ENCODE results near the gene GTF2B.
A peak's percentile ranks its signal among the peaks of the same experiment; 100 is the strongest.

The GTF2B gene

GRCh38 chr1:88900883-88901282 lies 9.5 kb upstream of the GTF2B start:
- no peak for DNase-seq (ENCODE audit: low read depth)
- no peak for TF ChIP-seq CTCF (IDR thresholded peaks at IDR 0.05; ENCODE audit: low read depth, low read length, missing control alignments)
- in situ Hi-C loops (cut with HindIII; ENCODE audit: low sequenced_read_pairs), result no loop called here
- H3K4me3 ChIP-seq (ENCODE audit: low read depth, low read length), result no peak overlapping the region

DNA sequence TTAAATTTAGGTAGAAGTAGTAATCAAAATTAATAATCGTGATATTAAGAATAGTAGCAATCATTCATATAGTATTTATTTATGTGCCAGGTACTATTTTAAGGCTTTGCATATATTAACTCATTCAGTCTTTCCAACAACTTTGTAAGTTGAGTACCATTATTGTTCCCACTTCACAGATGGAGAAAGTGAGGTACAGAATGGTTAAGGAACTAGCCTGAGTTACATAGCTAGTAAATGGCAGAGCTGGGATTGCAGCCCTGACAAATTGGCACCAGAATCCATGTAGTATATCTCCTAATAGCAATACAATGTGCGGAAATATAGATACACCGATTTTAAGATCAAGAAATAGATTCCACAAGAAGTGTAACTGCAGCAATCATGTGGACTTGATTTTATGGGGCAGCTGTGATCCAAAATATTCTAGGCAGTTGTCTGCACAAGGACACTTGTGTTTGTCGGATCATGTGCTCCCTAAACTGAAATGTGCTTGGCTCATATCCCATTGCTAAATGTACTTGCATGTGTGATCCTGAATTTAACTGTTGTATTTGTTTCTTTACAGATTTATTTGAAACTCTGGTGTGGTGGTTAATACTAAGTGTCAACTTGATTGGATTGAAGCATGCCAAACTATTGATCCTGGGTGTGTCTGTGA lies 5.8 kb upstream of the GTF2B start:
- DNase-seq (ENCODE audit: low read depth), result no peak
- in situ Hi-C loops (cut with HindIII; ENCODE audit: low sequenced_read_pairs), result no loop called here
- no peak for TF ChIP-seq CTCF (IDR thresholded peaks at IDR 0.05; ENCODE audit: low read depth, low read length, missing control alignments)
- no peak overlapping the region for H3K4me3 ChIP-seq (ENCODE audit: low read depth, low read length)

GRCh38 chr1:88892357-88892877 lies 1.1 kb upstream of the GTF2B start:
- no peak overlapping the region for H3K4me3 ChIP-seq (ENCODE audit: low read depth, low read length)
- TF ChIP-seq CTCF (IDR thresholded peaks at IDR 0.05; ENCODE audit: low read depth, low read length, missing control alignments), result no peak
- no peak for DNase-seq (ENCODE audit: low read depth)
- in situ Hi-C loops (cut with HindIII; ENCODE audit: low sequenced_read_pairs), result no loop called here

- no peak for DNase-seq (ENCODE audit: low read depth)
- in situ Hi-C loops (cut with HindIII; ENCODE audit: low sequenced_read_pairs), result no loop called here
- peak overlapping the region; percentile 86 for H3K4me3 ChIP-seq (ENCODE audit: low read depth, low read length)
- no peak for TF ChIP-seq CTCF (IDR thresholded peaks at IDR 0.05; ENCODE audit: low read depth, low read length, missing control alignments)
Measured at GRCh38 chr1:88891951-88892340, 579 bp upstream of the GTF2B start.

DNA sequence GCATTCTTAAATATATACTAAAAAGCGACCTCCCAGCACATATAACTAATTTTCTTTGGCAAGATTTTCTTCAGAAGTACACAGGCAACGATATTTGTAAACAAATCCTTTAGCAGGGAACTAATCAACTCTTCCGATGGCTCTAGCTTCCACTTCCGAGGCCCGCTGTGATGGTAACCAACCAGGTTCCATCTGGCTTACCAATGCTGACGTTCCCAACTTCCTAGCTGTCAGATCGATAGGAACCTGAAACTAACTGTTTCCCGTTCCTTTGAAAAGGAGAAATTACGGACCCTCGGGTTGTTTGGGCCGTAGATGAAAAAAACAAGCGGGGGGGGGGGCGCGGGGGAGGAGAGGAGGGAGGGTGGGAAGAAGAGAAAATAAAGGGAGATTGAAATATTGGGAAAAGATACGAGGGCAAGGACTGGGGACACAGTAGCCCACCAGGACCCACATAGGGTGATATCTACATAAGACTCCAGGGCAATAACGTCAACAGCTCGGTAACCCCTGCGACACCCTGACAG lies 513 bp downstream of the GTF2B start:
- H3K4me3 ChIP-seq (ENCODE audit: low read depth, low read length), result peak overlapping the region; percentile 86
- in situ Hi-C loops (cut with HindIII; ENCODE audit: low sequenced_read_pairs), result no loop called here
- DNase-seq (ENCODE audit: low read depth), result no peak
- TF ChIP-seq CTCF (IDR thresholded peaks at IDR 0.05; ENCODE audit: low read depth, low read length, missing control alignments), result no peak

DNA sequence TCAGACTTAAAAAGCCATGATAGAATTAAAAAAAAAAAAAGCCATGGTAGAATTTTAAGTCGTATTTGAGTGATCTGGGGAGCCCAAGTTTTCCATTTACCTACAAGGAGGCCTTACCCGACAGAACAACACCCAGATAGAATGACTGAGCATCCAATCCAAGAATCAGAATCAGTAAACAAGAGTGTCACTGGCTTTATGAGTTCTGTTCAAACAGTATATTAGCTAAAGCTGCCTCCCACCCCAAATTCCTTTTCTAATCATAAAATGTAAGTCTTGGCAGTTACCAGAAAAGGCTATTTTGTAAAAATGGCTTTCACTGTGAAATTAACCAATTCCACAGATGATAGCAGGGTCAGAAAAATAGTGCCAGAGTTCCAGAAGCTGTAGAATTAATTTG lies 1.2 kb downstream of the GTF2B start:
- in situ Hi-C loops (cut with HindIII; ENCODE audit: low sequenced_read_pairs), result no loop called here
- H3K4me3 ChIP-seq (ENCODE audit: low read depth, low read length), result peak overlapping the region; percentile 86
- no peak for DNase-seq (ENCODE audit: low read depth)
- no peak for TF ChIP-seq CTCF (IDR thresholded peaks at IDR 0.05; ENCODE audit: low read depth, low read length, missing control alignments)

All from astrocyte of the cerebellum (primary cell).